Measurements from ENCODE around the gene ZNF366.

ZNF366 gene

GRCh38 chr5:72472666-72473422 lies 34.4 kb downstream of the ZNF366 start:
- POLR2A ChIA-PET, result no interaction called here
- TF ChIP-seq CTCF (IDR thresholded peaks at IDR 0.05; ENCODE audit: insufficient read depth, low read length, missing control alignments), result no peak
- DNase-seq (ENCODE audit: low read depth, low spot score), result no peak
- CTCF ChIA-PET, result interaction anchor here (1.1 kb wide), 1 partner anchor 345 kb away, joined by 3 read pairs; no protein-coding TSS in a partner anchor
- H3K4me3 ChIP-seq (ENCODE audit: low read depth, low read length), result no peak overlapping the region

GRCh38 chr5:72472031-72472430 lies 35.2 kb downstream of the ZNF366 start:
- CTCF ChIA-PET, result no interaction called here

GRCh38 chr5:72470826-72471225 lies 36.4 kb downstream of the ZNF366 start:
- DNase-seq (ENCODE audit: low read depth, low spot score), result no peak
- H3K4me3 ChIP-seq (ENCODE audit: low read depth, low read length), result no peak overlapping the region
- ChIA-PET CTCF (no interaction called here), POLR2A (interaction anchor here (0.8 kb wide), 1 partner anchor 19 kb away, joined by 3 read pairs; no protein-coding TSS in a partner anchor)
- no peak for TF ChIP-seq CTCF (IDR thresholded peaks at IDR 0.05; ENCODE audit: insufficient read depth, low read length, missing control alignments)

More at GRCh38 chr5:72472031-72472430, 35.2 kb downstream of the ZNF366 start:
- TF ChIP-seq CTCF (IDR thresholded peaks at IDR 0.05; ENCODE audit: insufficient read depth, low read length, missing control alignments), result no peak
- no peak overlapping the region for H3K4me3 ChIP-seq (ENCODE audit: low read depth, low read length)
- no peak for DNase-seq (ENCODE audit: low read depth, low spot score)
- POLR2A ChIA-PET, result no interaction called here

- TF ChIP-seq CTCF (IDR thresholded peaks at IDR 0.05; ENCODE audit: insufficient read depth, low read length, missing control alignments), result no peak
- H3K4me3 ChIP-seq (ENCODE audit: low read depth, low read length), result no peak overlapping the region
- DNase-seq (ENCODE audit: low read depth, low spot score), result no peak
- ChIA-PET POLR2A (no interaction called here), CTCF (interaction anchor here (0.6 to 2.5 kb wide), 2 partner anchors 12 to 13 kb away, joined by 3 to 8 read pairs; no protein-coding TSS in a partner anchor)
These were observed 38.6 kb downstream of the ZNF366 start for GRCh38 chr5:72468606-72469005.

- H3K4me3 ChIP-seq (ENCODE audit: low read depth, low read length), result no peak overlapping the region
- ChIA-PET CTCF (interaction anchor here (0.6 to 2.5 kb wide), 2 partner anchors 11 to 13 kb away, joined by 3 to 8 read pairs; no protein-coding TSS in a partner anchor), POLR2A (no interaction called here)
- no peak for DNase-seq (ENCODE audit: low read depth, low spot score)
- TF ChIP-seq CTCF (IDR thresholded peaks at IDR 0.05; ENCODE audit: insufficient read depth, low read length, missing control alignments), result no peak
These were observed 39.2 kb downstream of the ZNF366 start for GRCh38 chr5:72468024-72468423.

- DNase-seq (ENCODE audit: low read depth, low spot score), result no peak
- POLR2A ChIA-PET, result no interaction called here
- CTCF ChIA-PET, result interaction anchor here (2.5 kb wide), 1 partner anchor 11 kb away, joined by 8 read pairs; no protein-coding TSS in a partner anchor
- TF ChIP-seq CTCF (IDR thresholded peaks at IDR 0.05; ENCODE audit: insufficient read depth, low read length, missing control alignments), result no peak
- no peak overlapping the region for H3K4me3 ChIP-seq (ENCODE audit: low read depth, low read length)
These were observed 39.7 kb downstream of the ZNF366 start for GRCh38 chr5:72467461-72467860.

All from AG04449 (cell line).